Lung (tissue), 12 donors: ENCODE results near the gene ZMAT2. TPM values are rescaled to one million over a fixed set of nuclear protein-coding genes. Genes with fewer than 3 reads are reported as not detected.
A peak's percentile ranks its signal among the peaks of the same experiment; 100 is the strongest.
"Not testable (repeated sequence)": the region's sequence is repeated elsewhere in the genome, so short reads cannot be mapped to it uniquely, and the experiment has no call there.

ENCODE experiments used
- ATAC-seq: fragments of 200-7000 bp; cut with Tn5 transposase; one replicate; pipeline ENCODE4 v1.9.1; 2020; ENCODE audit warnings: moderate number of reproducible peaks; ENCODE audit not compliant: insufficient read depth, low FRiP score
- DNase-seq, 3 donors: peaks; one replicate each; pipeline ENCODE4 v3.0.0-alpha.2; 2013 to 2017
- H3K27ac ChIP-seq, 2 donors: one replicate each; pipeline ENCODE4 v1.5.1; 2013; ENCODE audit warnings: mild to moderate bottlenecking in 2 of 2, moderate library complexity in 2 of 2, control low read depth in 1 of 2, inconsistent platforms in 1 of 2, low read depth in 1 of 2, low read length in 1 of 2
- H3K27me3 ChIP-seq, 3 donors: one replicate each; pipeline ENCODE4 v1.5.1; 2013; ENCODE audit warnings: low read length in 2 of 3; ENCODE audit not compliant: control insufficient read depth in 3 of 3, insufficient read depth in 3 of 3
- H3K36me3 ChIP-seq, 4 donors: one replicate each; pipeline ENCODE4 v1.5.1; 2013; ENCODE audit warnings: low read length in 4 of 4, mild to moderate bottlenecking in 1 of 4, moderate library complexity in 1 of 4; ENCODE audit not compliant: control insufficient read depth in 4 of 4, insufficient read depth in 4 of 4
- H3K4me1 ChIP-seq, 5 donors: one replicate each; pipeline ENCODE4 v1.5.1; 2013; ENCODE audit warnings: low read length in 5 of 5, mild to moderate bottlenecking in 2 of 5, moderate library complexity in 1 of 5; ENCODE audit not compliant: control insufficient read depth in 5 of 5, insufficient read depth in 5 of 5
- H3K4me3 ChIP-seq: one replicate; pipeline ENCODE4 v1.5.1; 2013; ENCODE audit warnings: mild to moderate bottlenecking, control low read depth, moderate library complexity
- H3K9ac ChIP-seq, 2 donors: one replicate each; pipeline ENCODE4 v1.5.1; 2013; ENCODE audit warnings: low read length in 2 of 2, control low read depth in 1 of 2; ENCODE audit not compliant: insufficient read depth in 1 of 2
- H3K9me3 ChIP-seq, 4 donors: one replicate each; pipeline ENCODE4 v1.5.1; 2013; ENCODE audit warnings: low read length in 3 of 4, mild to moderate bottlenecking in 1 of 4, moderate library complexity in 1 of 4; ENCODE audit not compliant: control insufficient read depth in 4 of 4, insufficient read depth in 3 of 4
- CTCF ChIP-seq: IDR thresholded peaks from 2 replicates; pipeline ENCODE4 v1.5.1; 2012; ENCODE audit warnings: mild to moderate bottlenecking; ENCODE audit errors: control extremely low read depth, extremely low read depth
- WGBS, 2 donors: extraction: QIAGEN DNeasy Blood & Tissue Kit; methylation state at CpG; one replicate each; pipeline ENCODE4 v1.1.7; 2013; 5-methylcytosine and 5-hydroxymethylcytosine counted together
- polyA plus RNA-seq, 2 donors: library from polyadenylated mRNA; stranded (reverse); fragments of 200-250 nt; gene quantifications; one replicate each; pipeline ENCODE4 v1.2.1, GENCODE V29; 2013
- total RNA-seq, 2 donors: library from RNA; depleted of rRNA in 1 of 2; stranded (reverse); fragments of >200 nt in 1 of 2; gene quantifications; one replicate each; pipeline ENCODE4 v1.2.1, GENCODE V29; 2014 to 2021
- donor health status: control.
- donor health status: control.
- donor health status: Bipolar disorder and iron deficiency.
- donor health status: healthy.
- donor health status: DM: yes; HTN: yes; CAD: no.

The ZMAT2 gene
- total and polyA plus RNA-seq, 4 donors: 30.2 to 73.8 (median 47.7) TPM

DNA sequence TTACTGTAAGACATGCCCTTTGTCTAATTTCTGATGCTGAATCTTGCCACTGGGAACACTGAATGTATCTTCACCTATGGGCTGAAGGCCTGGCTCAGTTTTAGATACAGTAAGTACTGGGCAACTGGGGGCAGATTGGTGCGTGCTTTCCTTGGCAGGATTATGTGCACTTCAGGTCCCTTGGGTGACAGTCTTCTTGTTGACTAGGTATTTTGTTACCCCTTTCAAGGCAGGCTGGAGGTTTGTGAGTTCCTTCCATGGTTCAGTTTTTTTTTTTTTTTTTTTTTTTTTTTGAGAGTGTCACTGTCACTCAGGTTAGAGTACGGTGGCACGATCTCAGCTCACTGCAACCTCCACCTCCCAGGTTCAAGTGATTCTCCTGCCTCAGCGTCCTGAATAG lies 7.6 kb downstream of the ZMAT2 start:
- WGBS, 2 donors: 95 to 96% methylated on average over 4 of the region's 4 CpGs
- Histone ChIP-seq H3K4me3 (no peak overlapping the region), H3K36me3 (peaks cover 18 to 26% (median 25%) of the 10 kb centered on the region in 4 donors), H3K9me3 (no peaks in the 10 kb centered on the region), H3K27me3 (no peaks in the 10 kb centered on the region), H3K4me1 (no peaks in the 10 kb centered on the region), H3K9ac (no peak overlapping the region), H3K27ac (no peak overlapping the region)
- TF ChIP-seq CTCF: no peak
- ATAC-seq: no peak
- no peak for DNase-seq

GRCh38 chr5:140708787-140709186 lies 8.5 kb downstream of the ZMAT2 start:
- ATAC-seq, H3K9ac ChIP-seq, H3K27ac ChIP-seq, H3K4me1 ChIP-seq, H3K27me3 ChIP-seq, H3K4me3 ChIP-seq, H3K9me3 ChIP-seq, DNase-seq: not testable (repeated sequence)
- H3K36me3 ChIP-seq: peaks cover 16 to 22% (median 20%) of the 10 kb centered on the region in 4 donors
- 86 to 92% methylated on average over 9 of the region's 9 CpGs for WGBS, 2 donors

DNA sequence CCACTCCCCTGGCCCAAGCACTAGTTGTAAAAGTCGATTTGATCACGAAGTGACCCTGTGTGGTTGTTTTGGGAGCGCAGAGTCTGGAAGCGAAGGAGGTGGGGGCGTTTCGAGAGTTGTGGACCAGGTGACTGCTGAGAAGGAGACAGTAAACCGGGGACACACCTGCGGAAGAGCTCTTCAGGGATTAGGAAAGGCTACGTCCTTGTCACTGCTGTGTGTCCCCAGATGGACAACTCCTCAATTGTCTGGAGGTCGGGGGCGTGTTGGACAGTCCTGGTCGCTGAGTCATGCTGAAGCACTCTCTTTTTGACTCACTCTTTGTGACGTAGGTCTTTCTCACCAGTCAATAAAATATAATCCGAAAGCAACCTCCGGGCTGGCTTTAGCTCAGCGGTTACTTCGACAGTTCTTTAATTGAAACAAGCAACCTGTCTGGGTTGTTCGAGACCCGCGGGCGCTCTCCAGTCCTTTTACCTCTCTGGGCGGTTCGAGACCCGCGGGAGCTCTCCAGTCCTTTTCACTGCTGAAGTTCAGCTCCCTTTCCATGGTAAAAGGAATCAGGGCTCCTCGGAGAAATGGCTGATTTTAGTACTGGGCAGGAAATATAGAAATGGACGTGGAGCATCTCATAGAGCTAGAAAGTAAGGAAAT lies 10.8 kb downstream of the ZMAT2 start:
- WGBS, 2 donors: 0 to 1% methylated on average over 27 of the region's 27 CpGs
- H3K4me3 ChIP-seq: peak overlapping the region; percentile 7
- H3K9me3 ChIP-seq: no peaks in the 10 kb centered on the region
- H3K36me3 ChIP-seq: peaks cover 2 to 9% (median 2%) of the 10 kb centered on the region in 4 donors
- H3K27ac ChIP-seq: peak overlapping the region; percentile 74 to 78
- TF ChIP-seq CTCF: no peak
- H3K4me1 ChIP-seq: no peaks in the 10 kb centered on the region
- peak; percentile 87 to 94 (median 88) for DNase-seq
- H3K9ac ChIP-seq: peak overlapping the region; percentile 38 to 73
- H3K27me3 ChIP-seq: no peaks in the 10 kb centered on the region
- ATAC-seq: peak; percentile 95

- Histone ChIP-seq H3K27ac (no peak overlapping the region), H3K27me3 (no peaks in the 10 kb centered on the region), H3K36me3 (peaks cover 0 to 5% (median 0%) of the 10 kb centered on the region in 4 donors), H3K4me3 (no peak overlapping the region), H3K4me1 (no peaks in the 10 kb centered on the region), H3K9ac (peak overlapping the region in 1 of 2 donors; percentile 38), H3K9me3 (no peaks in the 10 kb centered on the region)
- DNase-seq (no peak), ATAC-seq (no peak)
- WGBS, 2 donors: 89 to 90% methylated on average over 1 of the region's 1 CpG
- no peak for TF ChIP-seq CTCF
These were observed 11.5 kb downstream of the ZMAT2 start for GRCh38 chr5:140711794-140712193.
